Thoracic aorta (tissue), 2 donors: ENCODE data around the gene ATF6B. TPM values are rescaled to one million over a fixed set of nuclear protein-coding genes. Genes with fewer than 3 reads are reported as not detected.

Source experiments
- ATAC-seq: fragments of 150-250 bp; one replicate; pipeline ENCODE4 v1.8.0; 2017; ENCODE audit warnings: low read depth; ENCODE audit not compliant: insufficient number of reproducible peaks, low FRiP score
- DNase-seq: peaks from one replicate; pipeline ENCODE4 v3.0.0-alpha.2; 2020; ENCODE audit warnings: low spot score
- H3K27ac ChIP-seq, 2 donors: fragments of 200-600 bp; sonication (generic); 1 replicate in 1 of 2; 2 replicates in 1 of 2; pipeline ENCODE4 v1.5.1; 2016; ENCODE audit warnings: mild to moderate bottlenecking in 2 of 2, moderate library complexity in 2 of 2
- H3K27me3 ChIP-seq: fragments of 200-600 bp; sonication (generic); replicated peaks from 2 replicates; pipeline ENCODE4 v1.6.0; 2016; ENCODE audit warnings: mild to moderate bottlenecking; ENCODE audit not compliant: insufficient read depth
- H3K36me3 ChIP-seq: fragments of 200-600 bp; sonication (generic); one replicate; pipeline ENCODE4 v1.5.1; 2016
- H3K4me1 ChIP-seq, 2 donors: fragments of 200-600 bp; sonication (generic); 1 replicate in 1 of 2; 2 replicates in 1 of 2; pipeline versions ENCODE4 v1.5.1 to v1.6.0; 2016; ENCODE audit warnings: low read depth in 2 of 2, mild to moderate bottlenecking in 1 of 2; ENCODE audit not compliant: control insufficient read depth in 1 of 2
- H3K4me3 ChIP-seq: fragments of 200-600 bp; sonication (generic); 2 replicates; pipeline ENCODE4 v1.5.1; 2016; ENCODE audit warnings: mild to moderate bottlenecking
- H3K9me3 ChIP-seq: fragments of 200-600 bp; sonication (generic); 2 replicates; pipeline ENCODE4 v1.5.1; 2016
- CTCF ChIP-seq: fragments of 200-600 bp; sonication (generic); IDR thresholded peaks from one replicate; pipeline ENCODE4 v1.5.1; 2019; ENCODE audit warnings: antibody characterized with exemption
- total RNA-seq, 2 donors: library from RNA; depleted of rRNA; stranded (reverse); fragments of >200 nt; gene quantifications; one replicate each; pipeline versions ENCODE4 v1.1.0 to v1.2.3, GENCODE V29; 2016

The ATF6B gene
- total RNA-seq, 2 donors from 2014 or later, result 38.2 to 60.9 TPM

GRCh38 chr6:32089082-32089828 is 38.8 kb downstream of the ATF6B start:
- ATAC-seq (no peak), DNase-seq (no peak)
- peak overlapping the region; percentile 73 for H3K27ac ChIP-seq
- TF ChIP-seq CTCF, result no peak
- no peaks in the 10 kb centered on the region for H3K27me3 ChIP-seq
- no peak overlapping the region for H3K4me3 ChIP-seq
- no peaks in the 10 kb centered on the region for H3K9me3 ChIP-seq
- peaks cover 31 to 53% of the 10 kb centered on the region in 2 donors for H3K4me1 ChIP-seq
- H3K36me3 ChIP-seq, result no peaks in the 10 kb centered on the region

GRCh38 chr6:32088487-32089049 is 39.5 kb downstream of the ATF6B start:
- H3K9me3 ChIP-seq, result no peaks in the 10 kb centered on the region
- no peak for ATAC-seq
- no peaks in the 10 kb centered on the region for H3K36me3 ChIP-seq
- no peak overlapping the region for H3K4me3 ChIP-seq
- H3K4me1 ChIP-seq, result peaks cover 28 to 46% of the 10 kb centered on the region in 2 donors
- TF ChIP-seq CTCF, result no peak
- no peaks in the 10 kb centered on the region for H3K27me3 ChIP-seq
- no peak for DNase-seq
- H3K27ac ChIP-seq, result peak overlapping the region; percentile 73

- H3K4me1 ChIP-seq, result peaks cover 28 to 45% of the 10 kb centered on the region in 2 donors
Observed at GRCh38 chr6:32087574-32088486, 40.2 kb downstream of the ATF6B start.

GRCh38 chr6:32086661-32087573 is 41.1 kb downstream of the ATF6B start:
- Histone ChIP-seq H3K9me3 (no peaks in the 10 kb centered on the region), H3K27me3 (no peaks in the 10 kb centered on the region), H3K4me1 (peaks cover 26 to 45% of the 10 kb centered on the region in 2 donors), H3K36me3 (no peaks in the 10 kb centered on the region), H3K27ac (peak overlapping the region; percentile 42 to 62), H3K4me3 (peak overlapping the region; percentile 61)
- DNase-seq (no peak), ATAC-seq (no peak)
- no peak for TF ChIP-seq CTCF

More at GRCh38 chr6:32087574-32088486, 40.2 kb downstream of the ATF6B start:
- no peaks in the 10 kb centered on the region for H3K27me3 ChIP-seq
- H3K4me3 ChIP-seq, result peak overlapping the region; percentile 61
- no peaks in the 10 kb centered on the region for H3K9me3 ChIP-seq
- ATAC-seq, result no peak
- peak; percentile 58 for DNase-seq
- TF ChIP-seq CTCF, result peak; percentile 73
- H3K27ac ChIP-seq, result peak overlapping the region; percentile 73
- no peaks in the 10 kb centered on the region for H3K36me3 ChIP-seq
